HepG2 (cell line): Measurements from ENCODE around the gene MAFF. TPM values are rescaled to one million over a fixed set of nuclear protein-coding genes. Genes with fewer than 3 reads are reported as not detected.

Experiments
- CAMTA2 ChIP-seq: sonication (generic); formaldehyde crosslinking; IDR thresholded peaks from 2 replicates; pipeline ENCODE4 v1.4.0; 2020; ENCODE audit warnings: mild to moderate bottlenecking, missing genetic modification reagents, borderline replicate concordance
- ETV5 ChIP-seq: IDR thresholded peaks from 2 replicates; pipeline ENCODE4 v1.6.1; 2018; ENCODE audit warnings: missing biosample characterization, missing genetic modification reagents, inconsistent platforms, borderline replicate concordance
- HNRNPK ChIP-seq: fragments of 200-400 bp; formaldehyde crosslinking; IDR thresholded peaks from 2 replicates; pipeline ENCODE4 v1.6.1; 2018; ENCODE audit warnings: low read length, low read depth, moderate library complexity, mild to moderate bottlenecking; ENCODE audit not compliant: poor library complexity, severe bottlenecking
- MAFG ChIP-seq: sonication (generic); formaldehyde crosslinking; IDR thresholded peaks from 2 replicates; pipeline ENCODE4 v1.5.1; 2020; ENCODE audit warnings: mild to moderate bottlenecking, missing genetic modification reagents
- MED13 ChIP-seq: sonication (generic); formaldehyde crosslinking; IDR thresholded peaks from 2 replicates; pipeline ENCODE4 v1.5.0; 2020; ENCODE audit warnings: missing genetic modification reagents
- POLR2AphosphoS2 ChIP-seq: IDR thresholded peaks from 2 replicates; pipeline ENCODE4 v1.6.1; 2011; ENCODE audit warnings: low read depth, low read length, improper control_type of control experiment
- PRPF4 ChIP-seq: fragments of 200-400 bp; formaldehyde crosslinking; IDR thresholded peaks from 2 replicates; pipeline ENCODE4 v1.6.1; 2016; ENCODE audit warnings: low read length, low read depth; ENCODE audit not compliant: poor library complexity, severe bottlenecking
- RORA ChIP-seq: sonication (generic); formaldehyde crosslinking; IDR thresholded peaks from 2 replicates; pipeline ENCODE4 v1.5.0; 2020; ENCODE audit warnings: mild to moderate bottlenecking, missing genetic modification reagents, moderate library complexity
- SAP130 ChIP-seq: IDR thresholded peaks from 2 replicates; pipeline ENCODE4 v1.6.1; 2016; ENCODE audit warnings: low read depth
- SMAD1 ChIP-seq: sonication (generic); formaldehyde crosslinking; IDR thresholded peaks from 2 replicates; pipeline ENCODE4 v1.4.0; 2020; ENCODE audit warnings: missing genetic modification reagents, low read depth, mild to moderate bottlenecking, borderline replicate concordance
- SUZ12 ChIP-seq: fragments of 150-350 bp; IDR thresholded peaks from 2 replicates; pipeline ENCODE4 v1.6.1; 2014; ENCODE audit warnings: low read depth, low read length
- TAF15 ChIP-seq: fragments of 200-400 bp; formaldehyde crosslinking; IDR thresholded peaks from one replicate; pipeline ENCODE4 v1.6.1; 2018; ENCODE audit warnings: mild to moderate bottlenecking, low read depth, low read length; ENCODE audit not compliant: poor library complexity, severe bottlenecking
- TBX2 ChIP-seq: sonication (generic); formaldehyde crosslinking; IDR thresholded peaks from 2 replicates; pipeline ENCODE4 v1.5.0; 2020; ENCODE audit warnings: missing genetic modification reagents, mild to moderate bottlenecking, borderline replicate concordance
- TFDP1 ChIP-seq: IDR thresholded peaks from 2 replicates; pipeline ENCODE4 v1.6.1; 2016; ENCODE audit warnings: missing compliant biosample characterization, missing genetic modification reagents, borderline replicate concordance
- TRAFD1 ChIP-seq: sonication (generic); formaldehyde crosslinking; IDR thresholded peaks from 2 replicates; pipeline ENCODE4 v1.5.1; 2020; ENCODE audit warnings: missing genetic modification reagents, mild to moderate bottlenecking, borderline replicate concordance
- TSC22D2 ChIP-seq: sonication (generic); formaldehyde crosslinking; IDR thresholded peaks from 2 replicates; pipeline ENCODE4 v1.5.1; 2020; ENCODE audit warnings: missing genetic modification reagents, mild to moderate bottlenecking, borderline replicate concordance
- ZBTB44 ChIP-seq: sonication (generic); formaldehyde crosslinking; IDR thresholded peaks from 2 replicates; pipeline ENCODE4 v1.4.0; 2020; ENCODE audit warnings: missing genetic modification reagents
- ZBTB8A ChIP-seq: sonication (generic); formaldehyde crosslinking; IDR thresholded peaks from 2 replicates; pipeline ENCODE4 v1.4.0; 2020; ENCODE audit warnings: mild to moderate bottlenecking, low read depth, missing genetic modification reagents, borderline replicate concordance
- ZNF382 ChIP-seq: sonication (generic); formaldehyde crosslinking; IDR thresholded peaks from 2 replicates; pipeline ENCODE4 v1.5.0; 2020; ENCODE audit warnings: missing genetic modification reagents, mild to moderate bottlenecking, borderline replicate concordance
- ZNF414 ChIP-seq: sonication (generic); formaldehyde crosslinking; IDR thresholded peaks from 2 replicates; pipeline ENCODE4 v1.5.0; 2020; ENCODE audit warnings: missing genetic modification reagents
- ZSCAN29 ChIP-seq: sonication (generic); formaldehyde crosslinking; conservative IDR thresholded peaks from 2 replicates; pipeline ENCODE4 v1.4.0; 2020; ENCODE audit warnings: mild to moderate bottlenecking, missing genetic modification reagents
- ZSCAN31 ChIP-seq: sonication (generic); formaldehyde crosslinking; IDR thresholded peaks from 2 replicates; pipeline ENCODE4 v1.5.0; 2020; ENCODE audit warnings: low read depth, mild to moderate bottlenecking, missing genetic modification reagents
- polyA plus RNA-seq, 8 experiments: library from polyadenylated mRNA; depleted of rRNA in 3 of 8; stranded (reverse) in 7 of 8; unstranded in 1 of 8; fragments of >200 nt; fragmentation: Illumina TruSeq in 4 of 8; extraction: Trizol in 4 of 8; gene quantifications; 2 replicates each; pipeline versions ENCODE4 v1.2.1 to v1.2.3, GENCODE V29; 2011 to 2016; ENCODE audit warnings: low read depth in 4 of 8, missing spikeins in 1 of 8, mixed read lengths in 1 of 8; ENCODE audit not compliant: insufficient read depth in 1 of 8
- total RNA-seq, 5 experiments: library from RNA; depleted of rRNA; stranded (reverse); fragments of >200 nt; fragmentation: Illumina TruSeq; extraction: Trizol; gene quantifications; 2 replicates each; pipeline ENCODE4 v1.2.3, GENCODE V29; 2016; ENCODE audit warnings: low read depth in 1 of 5

Gene MAFF
- total and polyA plus RNA-seq, 2 of the 13 experiments (the other 11 are each of a cell fraction or from before 2014, with no cell fraction given) = 5.4 to 14.3 TPM

GRCh38 chr22:38260761-38261681 is 59.2 kb downstream of the MAFF start (continued):
- TF ChIP-seq ZNF382 (no peak), ZBTB44 (CRISPR knock-in tag) (no peak), ZSCAN29 (no peak), ETV5 (CRISPR knock-in tag) (peak; percentile 44; the same call in 1 of the 2 replicates), PRPF4 (no peak), POLR2AphosphoS2 (no peak), TRAFD1 (CRISPR knock-in tag) (no peak), MAFG (no peak), TSC22D2 (CRISPR knock-in tag) (no peak), ZNF414 (no peak), ZBTB8A (CRISPR knock-in tag) (no peak), CAMTA2 (CRISPR knock-in tag) (no peak), MED13 (CRISPR knock-in tag) (no peak), ZSCAN31 (no peak), SUZ12 (no peak), RORA (CRISPR knock-in tag) (no peak), SAP130 (CRISPR knock-in tag) (peak; percentile 44), TBX2 (no peak; the same call in 1 of the 2 replicates), TAF15 (no peak), SMAD1 (no peak), HNRNPK (no peak), TFDP1 (CRISPR knock-in tag) (no peak)
